ENCODE results near the gene RRAS2.
A peak's percentile ranks its signal among the peaks of the same experiment; 100 is the strongest.
"Not testable (repeated sequence)": the region's sequence is repeated elsewhere in the genome, so short reads cannot be mapped to it uniquely, and the experiment has no call there.

The RRAS2 gene

GRCh38 chr11:14360976-14361375, 2.0 kb upstream of the RRAS2 start:
- no peak for TF ChIP-seq CTCF (IDR thresholded peaks at IDR 0.05; ENCODE audit: control insufficient read depth, extremely low read depth, insufficient read depth)
- H3K4me3 ChIP-seq (ENCODE audit: low read depth, low read length) = no peak overlapping the region
- DNase-seq (ENCODE audit: low read depth) = no peak

- no peak for DNase-seq (ENCODE audit: low read depth)
- H3K4me3 ChIP-seq (ENCODE audit: low read depth, low read length) = peak overlapping the region; percentile 77
- no peak for TF ChIP-seq CTCF (IDR thresholded peaks at IDR 0.05; ENCODE audit: control insufficient read depth, extremely low read depth, insufficient read depth)
Measured at GRCh38 chr11:14359501-14360031, 583 bp upstream of the RRAS2 start.

GRCh38 chr11:14357881-14358728, 878 bp downstream of the RRAS2 start:
- DNase-seq (ENCODE audit: low read depth) = no peak
- H3K4me3 ChIP-seq (ENCODE audit: low read depth, low read length) = peak overlapping the region; percentile 77
- TF ChIP-seq CTCF (IDR thresholded peaks at IDR 0.05; ENCODE audit: control insufficient read depth, extremely low read depth, insufficient read depth) = 0 out of 2 replicates have a peak, but pooled peaks have one; percentile 12

- no peak for TF ChIP-seq CTCF (IDR thresholded peaks at IDR 0.05; ENCODE audit: control insufficient read depth, extremely low read depth, insufficient read depth)
- no peak for DNase-seq (ENCODE audit: low read depth)
- no peak overlapping the region for H3K4me3 ChIP-seq (ENCODE audit: low read depth, low read length)
Measured at GRCh38 chr11:14356342-14356741, 2.6 kb downstream of the RRAS2 start.

GRCh38 chr11:14354604-14355003, 4.4 kb downstream of the RRAS2 start:
- not testable (repeated sequence) for DNase-seq (ENCODE audit: low read depth); H3K4me3 ChIP-seq (ENCODE audit: low read depth, low read length)

- no peak overlapping the region for H3K4me3 ChIP-seq (ENCODE audit: low read depth, low read length)
- no peak for TF ChIP-seq CTCF (IDR thresholded peaks at IDR 0.05; ENCODE audit: control insufficient read depth, extremely low read depth, insufficient read depth)
- DNase-seq (ENCODE audit: low read depth) = no peak
Measured at GRCh38 chr11:14350716-14351238, 8.2 kb downstream of the RRAS2 start.

- TF ChIP-seq CTCF (IDR thresholded peaks at IDR 0.05; ENCODE audit: control insufficient read depth, extremely low read depth, insufficient read depth) = no peak
- no peak overlapping the region for H3K4me3 ChIP-seq (ENCODE audit: low read depth, low read length)
- no peak for DNase-seq (ENCODE audit: low read depth)
Measured at GRCh38 chr11:14350215-14350614, 8.8 kb downstream of the RRAS2 start.

All from LNCaP clone FGC (cell line).